ENCODE results near the gene C20orf141.
"Not testable (repeated sequence)": the region's sequence is repeated elsewhere in the genome, so short reads cannot be mapped to it uniquely, and the experiment has no call there.

C20orf141 gene

GRCh38 chr20:2805689-2806350, 9.0 kb upstream of the C20orf141 start:
- no peak overlapping the region for H3K27ac Mint-ChIP-seq

GRCh38 chr20:2806351-2806701, 8.5 kb upstream of the C20orf141 start:
- DNase-seq (no peak), ATAC-seq (replicated peaks) (no peak)
- H3K9me3 Mint-ChIP-seq: no peaks in the 10 kb centered on the region
- H3K27me3 Mint-ChIP-seq: peaks cover 42 to 71% of the 10 kb centered on the region in 2 donors
- H3K4me3 Mint-ChIP-seq: no peak overlapping the region
- no peak overlapping the region for H3K27ac Mint-ChIP-seq
- H3K4me1 Mint-ChIP-seq: peaks cover 3 to 7% of the 10 kb centered on the region in 2 donors
- no peaks in the 10 kb centered on the region for H3K36me3 Mint-ChIP-seq

More at GRCh38 chr20:2805689-2806350, 9.0 kb upstream of the C20orf141 start:
- Mint-ChIP-seq H3K9me3 (no peaks in the 10 kb centered on the region), H3K4me1 (peaks cover 8 to 12% of the 10 kb centered on the region in 2 donors), H3K36me3 (no peaks in the 10 kb centered on the region), H3K4me3 (no peak overlapping the region), H3K27me3 (peaks cover 44 to 72% of the 10 kb centered on the region in 2 donors)
- no peak for DNase-seq
- no peak for ATAC-seq (replicated peaks)

- peaks cover 1 to 5% of the 10 kb centered on the region in 2 donors for H3K4me1 Mint-ChIP-seq
- no peak overlapping the region for H3K4me3 Mint-ChIP-seq
- peaks cover 47 to 72% of the 10 kb centered on the region in 2 donors for H3K27me3 Mint-ChIP-seq
- H3K36me3 Mint-ChIP-seq: no peaks in the 10 kb centered on the region
- no peak overlapping the region for H3K27ac Mint-ChIP-seq
- peaks cover 0 to 1% of the 10 kb centered on the region in 2 donors for H3K9me3 Mint-ChIP-seq
- no peak for DNase-seq
- no peak for ATAC-seq (replicated peaks)
Measured at GRCh38 chr20:2807019-2807418, 7.8 kb upstream of the C20orf141 start.

- H3K27me3 Mint-ChIP-seq: peaks cover 49 to 73% of the 10 kb centered on the region in 2 donors
Measured at GRCh38 chr20:2807929-2808328, 6.9 kb upstream of the C20orf141 start.

GRCh38 chr20:2809690-2810089, 5.1 kb upstream of the C20orf141 start:
- no peak overlapping the region for H3K4me3 Mint-ChIP-seq
- peaks cover 0 to 5% of the 10 kb centered on the region in 2 donors for H3K4me1 Mint-ChIP-seq
- no peak overlapping the region for H3K27ac Mint-ChIP-seq
- ATAC-seq (replicated peaks) (no peak), DNase-seq (no peak)
- peaks cover 0 to 2% of the 10 kb centered on the region in 2 donors for H3K36me3 Mint-ChIP-seq
- H3K27me3 Mint-ChIP-seq: peaks cover 50 to 77% of the 10 kb centered on the region in 2 donors
- H3K9me3 Mint-ChIP-seq: peaks cover 3 to 8% of the 10 kb centered on the region in 2 donors

More at GRCh38 chr20:2807929-2808328, 6.9 kb upstream of the C20orf141 start:
- not testable (repeated sequence) for H3K36me3 Mint-ChIP-seq; DNase-seq; H3K9me3 Mint-ChIP-seq; H3K4me3 Mint-ChIP-seq; H3K4me1 Mint-ChIP-seq; H3K27ac Mint-ChIP-seq; ATAC-seq (replicated peaks)

- Mint-ChIP-seq H3K27me3 (peaks cover 36 to 79% of the 10 kb centered on the region in 2 donors), H3K4me3 (no peak overlapping the region), H3K36me3 (peaks cover 0 to 2% of the 10 kb centered on the region in 2 donors), H3K9me3 (peaks cover 3 to 8% of the 10 kb centered on the region in 2 donors), H3K27ac (no peak overlapping the region), H3K4me1 (peaks cover 0 to 5% of the 10 kb centered on the region in 2 donors)
- ATAC-seq (replicated peaks) (no peak), DNase-seq (no peak)
Measured at GRCh38 chr20:2812189-2812588, 2.6 kb upstream of the C20orf141 start.

GRCh38 chr20:2814076-2814475, 711 bp upstream of the C20orf141 start:
- Mint-ChIP-seq H3K27me3 (peaks cover 43 to 80% of the 10 kb centered on the region in 2 donors), H3K36me3 (peaks cover 0 to 2% of the 10 kb centered on the region in 2 donors), H3K27ac (no peak overlapping the region), H3K9me3 (peaks cover 3 to 8% of the 10 kb centered on the region in 2 donors), H3K4me1 (peaks cover 0 to 2% of the 10 kb centered on the region in 2 donors), H3K4me3 (no peak overlapping the region)
- ATAC-seq (replicated peaks) (no peak), DNase-seq (no peak)

GRCh38 chr20:2815242-2815900, 584 bp downstream of the C20orf141 start:
- H3K27me3 Mint-ChIP-seq: peaks cover 50 to 84% of the 10 kb centered on the region in 2 donors
- H3K4me3 Mint-ChIP-seq: no peak overlapping the region
- peaks cover 0 to 2% of the 10 kb centered on the region in 2 donors for H3K36me3 Mint-ChIP-seq
- no peak overlapping the region for H3K27ac Mint-ChIP-seq
- ATAC-seq (replicated peaks): no peak
- no peak for DNase-seq
- peaks cover 3 to 8% of the 10 kb centered on the region in 2 donors for H3K9me3 Mint-ChIP-seq
- H3K4me1 Mint-ChIP-seq: peaks cover 0 to 2% of the 10 kb centered on the region in 2 donors

GRCh38 chr20:2816030-2816582, 1.3 kb downstream of the C20orf141 start, which contains the start of gene TMEM239:
Gene TMEM239 (plus strand): TSS chr20:2816364. CDS start chr20:2816555, 191 bp downstream.
- Mint-ChIP-seq H3K9me3 (peaks cover 3 to 8% of the 10 kb centered on the region in 2 donors), H3K36me3 (peaks cover 0 to 2% of the 10 kb centered on the region in 2 donors), H3K27ac (no peak within 1 kb of the TSS), H3K27me3 (peaks cover 52 to 84% of the 10 kb centered on the region in 2 donors), H3K4me1 (peaks cover 0 to 8% of the 10 kb centered on the region in 2 donors), H3K4me3 (no peak within 1 kb of the TSS)
- DNase-seq: no peak
- ATAC-seq (replicated peaks): no peak

- ATAC-seq (replicated peaks): no peak
Measured at GRCh38 chr20:2816583-2817340, 2.0 kb downstream of the C20orf141 start.

GRCh38 chr20:2817341-2817726, 2.5 kb downstream of the C20orf141 start:
- peaks cover 4 to 14% of the 10 kb centered on the region in 2 donors for H3K4me1 Mint-ChIP-seq
- H3K9me3 Mint-ChIP-seq: peaks cover 2 to 3% of the 10 kb centered on the region in 2 donors
- ATAC-seq (replicated peaks) (no peak), DNase-seq (no peak)
- no peak overlapping the region for H3K4me3 Mint-ChIP-seq
- no peak overlapping the region for H3K27ac Mint-ChIP-seq
- peaks cover 0 to under 1% of the 10 kb centered on the region in 2 donors for H3K36me3 Mint-ChIP-seq
- peaks cover 47 to 84% of the 10 kb centered on the region in 2 donors for H3K27me3 Mint-ChIP-seq

More at GRCh38 chr20:2816583-2817340, 2.0 kb downstream of the C20orf141 start:
- Mint-ChIP-seq H3K4me3 (no peak overlapping the region), H3K9me3 (peaks cover 3 to 8% of the 10 kb centered on the region in 2 donors), H3K27ac (no peak overlapping the region), H3K27me3 (peaks cover 51 to 84% of the 10 kb centered on the region in 2 donors), H3K4me1 (peaks cover 4 to 12% of the 10 kb centered on the region in 2 donors), H3K36me3 (peaks cover 0 to 2% of the 10 kb centered on the region in 2 donors)
- DNase-seq: no peak

GRCh38 chr20:2817891-2818595, 3.3 kb downstream of the C20orf141 start:
- DNase-seq (no peak), ATAC-seq (replicated peaks) (no peak)
- Mint-ChIP-seq H3K4me3 (no peak overlapping the region), H3K4me1 (peaks cover 4 to 14% of the 10 kb centered on the region in 2 donors), H3K36me3 (no peaks in the 10 kb centered on the region), H3K27me3 (peaks cover 43 to 78% of the 10 kb centered on the region in 2 donors), H3K9me3 (no peaks in the 10 kb centered on the region), H3K27ac (no peak overlapping the region)

GRCh38 chr20:2820084-2820895, 5.5 kb downstream of the C20orf141 start:
- Mint-ChIP-seq H3K27me3 (peaks cover 36 to 58% of the 10 kb centered on the region in 2 donors), H3K4me3 (no peak overlapping the region)

More at GRCh38 chr20:2820084-2820895, 5.5 kb downstream of the C20orf141 start:
- Mint-ChIP-seq H3K27ac (no peak overlapping the region), H3K9me3 (no peaks in the 10 kb centered on the region), H3K4me1 (peaks cover 4 to 14% of the 10 kb centered on the region in 2 donors), H3K36me3 (no peaks in the 10 kb centered on the region)
- ATAC-seq (replicated peaks): no peak
- no peak for DNase-seq
